GM19193 (cell line): ENCODE measurements around the gene TCN2.

Experiments used
- POLR2A ChIP-seq: IDR thresholded peaks from 4 replicates; pipeline ENCODE4 v1.6.1; 2011; ENCODE audit not compliant: insufficient read depth, insufficient read length; ENCODE audit errors: extremely low read depth

Gene TCN2

DNA sequence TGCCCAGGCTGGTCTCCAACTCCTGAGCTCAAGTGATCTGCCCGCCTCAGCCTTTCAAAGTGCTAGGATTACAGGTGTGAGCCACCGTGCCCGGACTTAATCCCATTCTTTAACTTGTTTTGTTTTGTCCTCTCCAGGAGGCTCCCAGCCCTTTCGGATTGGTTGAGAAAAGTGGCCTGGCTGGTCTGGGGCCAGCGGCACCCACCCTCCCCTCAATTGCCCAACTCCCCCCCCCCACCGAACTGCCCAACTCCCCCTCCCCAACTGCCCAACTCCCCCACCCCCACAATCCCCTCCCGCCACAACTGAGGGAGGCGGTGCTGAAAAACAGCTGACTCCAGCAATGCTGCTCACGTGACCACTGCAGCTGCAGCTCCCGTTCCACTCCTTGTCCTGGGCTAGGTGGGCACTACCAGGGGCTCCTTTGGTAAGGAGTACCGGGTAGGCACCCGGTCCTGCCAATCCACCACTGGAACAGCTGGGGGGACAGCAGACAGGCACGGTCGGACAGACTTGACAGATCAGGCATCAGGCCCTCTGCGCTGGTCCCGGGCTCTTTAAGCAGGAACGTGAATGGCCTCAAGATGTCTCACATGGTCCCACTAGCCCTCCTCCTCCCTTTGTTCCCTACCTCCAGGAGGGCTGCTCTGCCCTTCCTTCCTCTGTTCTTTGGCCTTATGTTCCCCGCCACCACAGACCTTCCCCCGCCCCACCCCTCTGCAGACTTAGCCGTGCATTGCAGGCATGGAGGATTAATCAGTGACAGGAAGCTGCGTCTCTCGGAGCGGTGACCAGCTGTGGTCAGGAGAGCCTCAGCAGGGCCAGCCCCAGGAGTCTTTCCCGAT is at the start of gene TCN2:
TCN2 (plus strand) TSS at position 720 of the 845 bp plus-strand sequence. CDS start 158 bp downstream, outside the sequence.
- TF ChIP-seq POLR2A: peak; percentile 37

DNA sequence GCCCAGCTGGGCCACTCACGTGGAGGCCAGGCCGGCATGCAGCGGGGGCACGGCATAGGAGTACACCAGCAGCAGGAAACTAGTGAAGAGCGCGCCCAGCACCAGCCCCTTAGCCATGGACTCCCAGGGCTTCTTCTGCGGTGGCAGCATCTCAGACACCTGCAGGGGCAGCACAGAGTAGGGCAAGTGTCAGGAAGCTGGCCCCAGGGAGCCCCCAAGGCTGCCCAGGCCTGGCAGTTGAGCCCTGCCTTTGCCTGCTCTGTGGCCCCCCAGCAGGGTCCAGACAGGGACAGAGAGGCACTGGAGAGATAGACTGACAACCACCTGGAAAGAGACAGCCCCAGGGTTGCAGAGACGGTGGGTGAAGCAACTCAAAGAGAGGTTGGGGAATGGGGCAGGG is 49.7 kb upstream of the TCN2 start:
- TF ChIP-seq POLR2A: no peak

GRCh38 chr22:30559889-30560288 is 47.1 kb upstream of the TCN2 start:
- TF ChIP-seq POLR2A: no peak

GRCh38 chr22:30561402-30562189 is 45.4 kb upstream of the TCN2 start:
- no peak for TF ChIP-seq POLR2A

DNA sequence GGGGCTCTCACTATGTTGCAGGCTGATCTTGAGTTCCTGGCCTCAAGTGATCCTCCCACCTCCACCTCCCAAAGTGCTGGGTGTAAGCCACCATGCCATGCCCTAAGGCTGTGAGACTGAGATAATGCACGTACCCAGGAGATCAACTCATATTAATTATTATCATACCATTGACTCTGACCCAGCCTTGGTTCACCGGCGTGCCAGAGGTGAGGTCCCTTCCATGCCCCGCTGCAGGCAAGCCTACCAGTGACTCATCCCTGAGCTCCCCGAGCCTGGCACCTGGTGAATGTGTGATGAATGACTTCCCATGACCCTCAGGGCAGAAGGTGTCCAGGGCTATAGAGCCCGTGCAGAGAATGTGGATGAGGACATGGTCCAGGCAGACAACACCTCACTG is 44.6 kb upstream of the TCN2 start:
- no peak for TF ChIP-seq POLR2A

DNA sequence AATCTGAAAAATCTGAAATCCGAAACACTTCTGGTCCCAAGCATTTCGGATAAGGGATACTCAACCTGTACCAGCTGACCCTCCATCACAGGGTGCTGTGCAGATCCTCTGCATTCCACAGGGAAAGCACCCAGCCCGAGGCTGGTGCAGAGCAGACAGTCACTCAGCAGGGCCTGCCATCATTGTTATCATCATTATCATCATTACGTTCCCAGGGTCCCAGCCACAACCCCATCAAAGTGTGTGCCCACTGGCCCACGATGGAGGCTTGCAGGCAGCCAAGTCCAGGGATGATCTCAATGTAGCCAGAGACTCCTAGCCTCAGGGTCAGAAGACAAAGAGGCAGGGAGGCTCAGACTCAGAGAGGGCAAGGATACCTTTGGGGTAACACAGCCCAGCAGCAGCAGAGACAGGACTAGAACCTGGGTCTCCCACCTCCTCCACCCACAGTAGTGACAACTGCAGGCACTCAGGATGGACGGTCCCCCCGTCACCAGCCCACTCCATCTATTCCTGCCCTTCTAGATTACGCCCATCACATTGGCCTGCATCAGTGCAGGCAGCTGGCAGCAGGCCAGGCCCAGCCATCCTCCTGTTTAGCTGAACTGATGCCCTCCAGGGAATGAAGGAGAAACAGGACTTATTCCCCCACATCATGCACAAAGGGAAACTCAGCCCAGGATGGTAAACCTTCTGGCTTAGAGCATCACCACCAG is 42.8 kb upstream of the TCN2 start:
- no peak for TF ChIP-seq POLR2A

DNA sequence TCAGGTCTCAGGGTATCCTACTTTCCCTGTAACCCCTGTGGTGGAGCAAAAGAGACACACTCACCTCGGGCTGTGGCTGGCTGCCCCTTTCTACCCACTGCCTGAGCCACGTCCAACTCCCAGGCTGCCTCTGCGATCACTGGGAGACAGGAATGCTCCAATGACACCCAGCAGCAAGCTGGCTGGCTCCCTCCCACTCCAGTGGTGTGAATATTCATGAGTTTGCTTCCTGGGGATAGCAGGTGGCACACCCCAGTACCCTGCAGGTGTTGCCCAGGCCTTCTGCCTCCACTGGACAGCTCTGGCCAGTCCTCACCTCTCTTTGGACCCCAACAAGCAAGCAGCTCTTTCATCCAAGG is 42.2 kb upstream of the TCN2 start:
- no peak for TF ChIP-seq POLR2A

DNA sequence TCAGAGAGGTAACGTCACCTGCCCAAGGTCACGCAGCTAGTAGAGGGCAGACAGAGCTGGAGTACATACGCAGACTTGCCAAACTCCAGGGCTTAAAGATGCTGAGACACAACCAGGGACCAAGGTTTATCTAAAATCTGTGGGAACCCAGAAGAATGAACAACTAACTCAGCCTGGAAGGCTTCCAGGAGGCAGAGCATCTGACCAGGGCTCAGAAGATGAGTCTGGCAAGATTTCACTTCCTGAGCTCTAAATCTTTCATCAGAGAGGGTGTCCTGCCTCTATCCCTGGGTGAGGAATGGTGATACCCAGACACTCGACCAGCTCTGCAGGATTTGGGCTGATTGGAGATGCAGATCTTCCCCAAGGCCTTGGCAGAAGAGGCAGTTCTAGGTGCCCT is 41.6 kb upstream of the TCN2 start:
- no peak for TF ChIP-seq POLR2A

DNA sequence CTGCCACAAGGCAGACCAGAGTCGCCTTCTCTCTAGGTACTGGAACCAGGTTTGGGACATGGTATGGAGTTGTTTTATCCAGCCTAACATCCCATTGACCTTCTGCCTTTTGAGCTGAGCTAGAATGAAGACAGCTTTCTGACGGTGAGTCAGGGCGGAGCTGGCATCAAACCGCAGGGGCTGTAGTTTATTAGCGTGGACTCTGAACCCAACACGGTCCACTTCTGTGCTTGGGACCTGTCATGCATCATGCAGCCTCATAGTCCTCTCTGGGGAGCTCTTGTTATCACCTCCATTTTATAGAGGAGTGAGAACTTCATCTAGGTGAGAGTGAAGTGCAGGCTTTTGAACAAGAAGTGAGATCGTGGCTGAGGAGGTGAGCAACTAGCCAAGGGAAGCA is 40.8 kb upstream of the TCN2 start:
- no peak for TF ChIP-seq POLR2A

GRCh38 chr22:30568137-30568805 is 38.7 kb upstream of the TCN2 start:
- no peak for TF ChIP-seq POLR2A

- no peak for TF ChIP-seq POLR2A
These were observed 37.2 kb upstream of the TCN2 start for GRCh38 chr22:30569674-30570202.

GRCh38 chr22:30572210-30572609 is 34.8 kb upstream of the TCN2 start:
- TF ChIP-seq POLR2A: no peak

GRCh38 chr22:30572840-30573593 is 34.0 kb upstream of the TCN2 start:
- TF ChIP-seq POLR2A: no peak

DNA sequence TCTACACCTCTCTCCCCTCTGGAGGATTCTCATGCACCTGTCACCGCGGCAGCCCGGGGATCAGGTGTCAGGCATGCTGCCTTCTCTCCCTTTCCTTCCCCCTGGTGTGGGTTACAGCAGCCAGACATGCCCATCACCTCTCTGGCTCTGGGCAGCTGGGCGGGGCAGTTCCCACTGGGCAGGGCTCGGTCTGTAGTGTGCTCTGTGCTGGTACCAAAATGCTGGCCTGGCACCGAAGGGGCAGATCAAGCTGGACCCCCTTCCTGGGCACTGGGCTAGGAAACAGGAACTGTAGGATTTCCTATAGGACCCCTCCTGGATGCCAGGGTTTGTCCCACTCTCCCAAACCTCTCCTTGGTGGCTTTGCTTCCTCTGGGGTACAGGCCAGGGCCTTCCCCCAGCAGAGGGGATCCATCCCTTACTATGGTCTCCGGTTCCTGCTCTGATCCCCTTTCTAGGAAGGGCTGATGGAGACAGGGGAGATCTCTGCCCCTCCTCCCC is 33.3 kb upstream of the TCN2 start:
- no peak for TF ChIP-seq POLR2A
